GM23338 (cell line): ENCODE measurements around the gene CYTL1. TPM values are rescaled to one million over a fixed set of nuclear protein-coding genes. Genes with fewer than 3 reads are reported as not detected.

Source experiments
- ATAC-seq: fragments of 200-7000 bp; cut with Tn5 transposase; 3 replicates; pipeline ENCODE4 v1.9.1; 2020
- DNase-seq: peaks from one replicate; pipeline ENCODE4 v3.0.0-alpha.2; 2015; ENCODE audit warnings: low spot score
- H2AFZ ChIP-seq: fragments of 200-600 bp; sonication (generic); 2 replicates; pipeline ENCODE4 v1.8.0; 2016; ENCODE audit warnings: antibody characterized with exemption, mild to moderate bottlenecking, moderate library complexity
- H3F3A ChIP-seq: fragments of 200-600 bp; sonication (generic); replicated peaks from 2 replicates; pipeline ENCODE4 v1.8.0; 2017; ENCODE audit warnings: antibody characterized with exemption, mixed run types, low read depth
- H3K27ac ChIP-seq: fragments of 200-600 bp; sonication (generic); 2 replicates; pipeline ENCODE4 v1.6.1; 2016; ENCODE audit warnings: low read depth
- H3K27me3 ChIP-seq: fragments of 200-600 bp; sonication (generic); 2 replicates; pipeline ENCODE4 v1.8.0; 2016; ENCODE audit warnings: mild to moderate bottlenecking, mixed run types, moderate library complexity; ENCODE audit not compliant: insufficient read depth
- H3K36me3 ChIP-seq: fragments of 200-600 bp; sonication (generic); 2 replicates; pipeline ENCODE4 v1.8.0; 2016; ENCODE audit warnings: mild to moderate bottlenecking; ENCODE audit not compliant: insufficient read depth
- H3K4me1 ChIP-seq: fragments of 200-600 bp; sonication (generic); 2 replicates; pipeline ENCODE4 v1.8.0; 2016; ENCODE audit warnings: mild to moderate bottlenecking, moderate library complexity; ENCODE audit not compliant: insufficient read depth
- H3K4me2 ChIP-seq: fragments of 200-600 bp; sonication (generic); 2 replicates; pipeline ENCODE4 v1.7.1; 2017; ENCODE audit warnings: mixed run types
- H3K4me3 ChIP-seq: fragments of 200-600 bp; sonication (generic); 2 replicates; pipeline ENCODE4 v1.6.1; 2016; ENCODE audit warnings: mixed run types
- H3K79me2 ChIP-seq: fragments of 200-600 bp; sonication (generic); replicated peaks from 2 replicates; pipeline ENCODE4 v1.8.0; 2017; ENCODE audit warnings: mild to moderate bottlenecking; ENCODE audit not compliant: insufficient read depth
- H3K9me2 ChIP-seq: fragments of 200-600 bp; sonication (generic); 2 replicates; pipeline ENCODE4 v1.8.0; 2017; ENCODE audit not compliant: insufficient read depth
- H4K20me1 ChIP-seq: fragments of 200-600 bp; sonication (generic); replicated peaks from 2 replicates; pipeline ENCODE4 v1.8.0; 2017; ENCODE audit warnings: mild to moderate bottlenecking; ENCODE audit not compliant: insufficient read depth
- H3K27ac Mint-ChIP-seq: 2 replicates; pipeline ENCODE4 v1.8.0; 2020; ENCODE audit warnings: inconsistent platforms, mild to moderate bottlenecking, moderate library complexity, mixed read lengths
- H3K27me3 Mint-ChIP-seq: 3 replicates; pipeline ENCODE4 v1.8.0; 2022; ENCODE audit warnings: low read depth, mild to moderate bottlenecking, moderate library complexity, mixed read lengths, inconsistent platforms; ENCODE audit not compliant: insufficient read depth, poor library complexity
- H3K36me3 Mint-ChIP-seq: 3 replicates; pipeline ENCODE4 v1.8.0; 2021; ENCODE audit warnings: low read depth, mild to moderate bottlenecking, inconsistent platforms, moderate library complexity, mixed read lengths
- H3K4me1 Mint-ChIP-seq: 3 replicates; pipeline ENCODE4 v1.8.0; 2020; ENCODE audit warnings: mild to moderate bottlenecking, inconsistent platforms, mixed read lengths
- H3K4me3 Mint-ChIP-seq: 3 replicates; pipeline ENCODE4 v1.8.0; 2021; ENCODE audit warnings: moderate library complexity, mild to moderate bottlenecking, inconsistent platforms, mixed read lengths
- H3K9me3 Mint-ChIP-seq: 3 replicates; pipeline ENCODE4 v1.8.0; 2020; ENCODE audit warnings: moderate library complexity, mild to moderate bottlenecking, inconsistent platforms, mixed read lengths
- CREB1 ChIP-seq: fragments of 250-450 bp; sonication (Bioruptor Pico); IDR thresholded peaks from 2 replicates; pipeline ENCODE4 v1.5.0; 2020; ENCODE audit warnings: low read depth, mild to moderate bottlenecking, moderate library complexity
- ETS1 ChIP-seq: IDR thresholded peaks from 2 replicates; pipeline ENCODE4 v1.6.1; 2016; ENCODE audit warnings: antibody characterized with exemption
- EZH2 ChIP-seq: fragments of 200-600 bp; sonication (generic); IDR thresholded peaks from one replicate; pipeline ENCODE4 v1.8.0; 2017; ENCODE audit warnings: antibody characterized with exemption, mild to moderate bottlenecking, low read depth; ENCODE audit not compliant: unreplicated experiment
- EZH2phosphoT487 ChIP-seq: fragments of 200-600 bp; sonication (generic); IDR thresholded peaks from one replicate; pipeline ENCODE4 v1.8.1; 2018; ENCODE audit warnings: antibody characterized with exemption; ENCODE audit not compliant: unreplicated experiment
- JUNB ChIP-seq: IDR thresholded peaks from one replicate; pipeline ENCODE4 v1.6.1; 2016; ENCODE audit warnings: antibody characterized with exemption; ENCODE audit not compliant: unreplicated experiment
- NANOG ChIP-seq: IDR thresholded peaks from 2 replicates; pipeline ENCODE4 v1.6.1; 2016; ENCODE audit warnings: antibody characterized with exemption, borderline replicate concordance
- POLR2AphosphoS5 ChIP-seq: IDR thresholded peaks from 2 replicates; pipeline ENCODE4 v1.6.1; 2016; ENCODE audit warnings: antibody characterized with exemption, low read depth
- REST ChIP-seq: IDR thresholded peaks from one replicate; pipeline ENCODE4 v1.6.1; 2018; ENCODE audit warnings: antibody characterized with exemption; ENCODE audit not compliant: unreplicated experiment
- STAT1 ChIP-seq: IDR thresholded peaks from one replicate; pipeline ENCODE4 v1.6.1; 2016; ENCODE audit warnings: antibody characterized with exemption; ENCODE audit not compliant: unreplicated experiment
- ZNF114 ChIP-seq: fragments of 250-450 bp; sonication (Bioruptor Pico); IDR thresholded peaks from 2 replicates; pipeline ENCODE4 v1.5.0; 2020; ENCODE audit warnings: mild to moderate bottlenecking, moderate library complexity
- ZNF331 ChIP-seq: fragments of 250-450 bp; sonication (Bioruptor Pico); IDR thresholded peaks from 2 replicates; pipeline ENCODE4 v1.5.0; 2020; ENCODE audit warnings: low read depth, mild to moderate bottlenecking, moderate library complexity
- ZNF462 ChIP-seq: fragments of 250-450 bp; sonication (Bioruptor Pico); IDR thresholded peaks from 2 replicates; pipeline ENCODE4 v1.5.0; 2020; ENCODE audit warnings: mild to moderate bottlenecking, moderate library complexity
- polyA plus RNA-seq: library from polyadenylated mRNA; unstranded; fragments of >200 nt; fragmentation: Nextera tagmentation; extraction: Ambion mirVana; gene quantifications from 2 replicates; pipeline ENCODE4 v1.2.1, GENCODE V29; 2016
- total RNA-seq: library from RNA; depleted of rRNA; stranded (reverse); fragments of >200 nt; shearing (Covaris generic); gene quantifications from 2 replicates; pipeline ENCODE4 v1.2.3, GENCODE V29; 2014
- TF ChIP-seq, protein P1 (sequence below), 2 experiments: fragments of 200-600 bp in 1 of 2; sonication (generic) in 1 of 2; conservative IDR thresholded peaks; 2 replicates each; pipeline versions ENCODE4 v1.5.1 to v1.6.1; 2016 to 2017; ENCODE audit warnings: antibody characterized with exemption in 2 of 2, low read depth in 2 of 2, mild to moderate bottlenecking in 2 of 2, moderate library complexity in 1 of 2

Gene CYTL1
- total and polyA plus RNA-seq, 2 experiments from 2014 or later, result 12.6 to 17.6 TPM

- Mint-ChIP-seq H3K27ac (no peak overlapping the region), H3K36me3 (no peaks in the 10 kb centered on the region; the same call in 2 of the 3 replicates), H3K4me1 (peaks cover 8% of the 10 kb centered on the region), H3K4me3 (peak overlapping the region; percentile 66; the same call in 2 of the 3 replicates), H3K27me3 (peaks cover 8% of the 10 kb centered on the region), H3K9me3 (no peaks in the 10 kb centered on the region; the same call in 2 of the 3 replicates)
- Histone ChIP-seq H3K4me3 (peak overlapping the region; percentile 56), H4K20me1 (no peaks in the 10 kb centered on the region), H2AFZ (peak overlapping the region; percentile 96; the same call in 1 of the 2 replicates), H3K27ac (no peak overlapping the region), H3K79me2 (no peaks in the 10 kb centered on the region), H3K27me3 (no peaks in the 10 kb centered on the region), H3K36me3 (no peaks in the 10 kb centered on the region), H3F3A (no peaks in the 10 kb centered on the region), H3K4me2 (peak overlapping the region; percentile 77), H3K4me1 (peaks cover 11% of the 10 kb centered on the region; the same call in 1 of the 2 replicates), H3K9me2 (no peaks in the 10 kb centered on the region)
- peak; percentile 56 for ATAC-seq
- peak; percentile 39 for DNase-seq
- no peak for TF ChIP-seq POLR2AphosphoS5
- TF ChIP-seq EZH2, result no peak
- TF ChIP-seq REST, result no peak
- no peak for TF ChIP-seq STAT1
- TF ChIP-seq CREB1 (CRISPR knock-in tag), result no peak
- TF ChIP-seq, protein P1, sequence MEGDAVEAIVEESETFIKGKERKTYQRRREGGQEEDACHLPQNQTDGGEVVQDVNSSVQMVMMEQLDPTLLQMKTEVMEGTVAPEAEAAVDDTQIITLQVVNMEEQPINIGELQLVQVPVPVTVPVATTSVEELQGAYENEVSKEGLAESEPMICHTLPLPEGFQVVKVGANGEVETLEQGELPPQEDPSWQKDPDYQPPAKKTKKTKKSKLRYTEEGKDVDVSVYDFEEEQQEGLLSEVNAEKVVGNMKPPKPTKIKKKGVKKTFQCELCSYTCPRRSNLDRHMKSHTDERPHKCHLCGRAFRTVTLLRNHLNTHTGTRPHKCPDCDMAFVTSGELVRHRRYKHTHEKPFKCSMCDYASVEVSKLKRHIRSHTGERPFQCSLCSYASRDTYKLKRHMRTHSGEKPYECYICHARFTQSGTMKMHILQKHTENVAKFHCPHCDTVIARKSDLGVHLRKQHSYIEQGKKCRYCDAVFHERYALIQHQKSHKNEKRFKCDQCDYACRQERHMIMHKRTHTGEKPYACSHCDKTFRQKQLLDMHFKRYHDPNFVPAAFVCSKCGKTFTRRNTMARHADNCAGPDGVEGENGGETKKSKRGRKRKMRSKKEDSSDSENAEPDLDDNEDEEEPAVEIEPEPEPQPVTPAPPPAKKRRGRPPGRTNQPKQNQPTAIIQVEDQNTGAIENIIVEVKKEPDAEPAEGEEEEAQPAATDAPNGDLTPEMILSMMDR (conservative IDR thresholded peaks at IDR 0.05; ENCODE audit: low read depth in 2 of 2), result no peak
- TF ChIP-seq JUNB, result no peak
- no peak for TF ChIP-seq ZNF331 (CRISPR knock-in tag)
- no peak for TF ChIP-seq EZH2phosphoT487
- no peak for TF ChIP-seq NANOG
- no peak for TF ChIP-seq ZNF114 (CRISPR knock-in tag)
- TF ChIP-seq ZNF462 (CRISPR knock-in tag), result no peak
- TF ChIP-seq ETS1, result no peak
Measured at GRCh38 chr4:5019796-5020195, 538 bp upstream of the CYTL1 start.
